DOHH2 (cell line): ENCODE measurements around the gene OSBPL2.

ENCODE experiments used
- H3F3A ChIP-seq: fragments of 200-600 bp; sonication (generic), shearing (Covaris generic); 2 replicates; pipeline ENCODE4 v1.6.0; 2016; ENCODE audit warnings: antibody characterized with exemption, mild to moderate bottlenecking; ENCODE audit not compliant: control insufficient read depth, insufficient read depth
- H3K27ac ChIP-seq: fragments of 200-600 bp; sonication (generic); 2 replicates; pipeline ENCODE4 v1.5.1; 2014; ENCODE audit warnings: low read depth, mild to moderate bottlenecking, low read length, moderate library complexity
- H3K27me3 ChIP-seq: fragments of 200-600 bp; sonication (generic); 2 replicates; pipeline ENCODE4 v1.6.1; 2014; ENCODE audit warnings: mild to moderate bottlenecking, low read length, mixed read lengths; ENCODE audit not compliant: control insufficient read depth
- H3K36me3 ChIP-seq: fragments of 200-600 bp; sonication (generic); 2 replicates; pipeline ENCODE4 v1.6.1; 2014; ENCODE audit warnings: mild to moderate bottlenecking, low read length, moderate library complexity, mixed read lengths; ENCODE audit not compliant: control insufficient read depth
- H3K4me1 ChIP-seq: fragments of 200-600 bp; sonication (generic); 2 replicates; pipeline ENCODE4 v1.6.1; 2014; ENCODE audit warnings: mild to moderate bottlenecking, low read length, mixed read lengths; ENCODE audit not compliant: control insufficient read depth
- H3K4me2 ChIP-seq: fragments of 200-600 bp; sonication (generic); 2 replicates; pipeline ENCODE4 v1.6.0; 2014; ENCODE audit warnings: mild to moderate bottlenecking, low read length, moderate library complexity
- H3K4me3 ChIP-seq: fragments of 200-600 bp; sonication (generic); 2 replicates; pipeline ENCODE4 v1.5.1; 2014; ENCODE audit warnings: mild to moderate bottlenecking, low read length, mixed read lengths
- H3K79me2 ChIP-seq: fragments of 200-600 bp; sonication (generic); 2 replicates; pipeline ENCODE4 v1.6.1; 2014; ENCODE audit warnings: mild to moderate bottlenecking, low read length, mixed read lengths; ENCODE audit not compliant: control insufficient read depth
- H3K9me2 ChIP-seq: fragments of 200-600 bp; sonication (generic); replicated peaks from 2 replicates; pipeline ENCODE4 v1.6.1; 2014; ENCODE audit warnings: mild to moderate bottlenecking, low read length, mixed read lengths; ENCODE audit not compliant: control insufficient read depth
- H3K9me3 ChIP-seq: fragments of 200-600 bp; sonication (generic); 2 replicates; pipeline ENCODE4 v1.6.1; 2014; ENCODE audit warnings: antibody characterized with exemption, low read length, mixed read lengths; ENCODE audit not compliant: control insufficient read depth, insufficient read depth
- H4K20me1 ChIP-seq: fragments of 200-600 bp; sonication (generic); 2 replicates; pipeline ENCODE4 v1.6.0; 2014; ENCODE audit warnings: low read depth, mild to moderate bottlenecking, antibody characterized with exemption, low read length, moderate library complexity; ENCODE audit not compliant: control insufficient read depth, insufficient read depth
- EZH2phosphoT487 ChIP-seq: fragments of 200-600 bp; sonication (generic); IDR thresholded peaks from 2 replicates; pipeline ENCODE4 v1.6.1; 2017; ENCODE audit warnings: borderline replicate concordance, mild to moderate bottlenecking, antibody characterized with exemption, low read length, moderate library complexity, mixed read lengths
- TF ChIP-seq, protein P1 (sequence below): fragments of 200-600 bp; sonication (generic); IDR thresholded peaks from one replicate; pipeline ENCODE4 v1.5.1; 2014; ENCODE audit warnings: antibody characterized with exemption, mild to moderate bottlenecking, low read depth, low read length; ENCODE audit not compliant: poor library complexity, severe bottlenecking

Gene OSBPL2

DNA sequence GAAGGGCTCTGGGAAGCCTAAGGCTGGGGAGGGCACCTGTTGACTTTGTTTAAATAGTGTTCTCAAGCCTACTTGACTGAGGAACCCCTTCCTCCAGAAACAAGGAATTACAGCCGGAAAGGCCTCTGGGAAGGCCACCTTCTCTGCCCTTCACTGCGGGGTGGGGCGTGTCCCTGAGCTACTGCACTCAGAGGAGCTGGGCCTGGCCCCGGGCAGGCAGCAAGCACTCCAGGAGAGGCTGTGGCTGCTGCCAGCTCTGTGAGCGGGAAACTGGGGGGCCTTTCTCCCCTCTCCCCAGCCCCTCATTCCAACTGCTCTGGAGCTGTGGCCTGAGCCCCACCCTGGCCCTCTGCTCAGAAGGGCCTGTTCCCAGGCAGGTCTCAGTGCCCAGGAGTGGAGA lies 4.0 kb upstream of the OSBPL2 start:
- peaks cover 2% of the 10 kb centered on the region; the same call in 1 of the 2 replicates for H4K20me1 ChIP-seq
- no peak overlapping the region for H3K27ac ChIP-seq
- no peaks in the 10 kb centered on the region for H3K9me2 ChIP-seq
- H3K9me3 ChIP-seq = no peaks in the 10 kb centered on the region; the same call in 1 of the 2 replicates
- H3K27me3 ChIP-seq = no peaks in the 10 kb centered on the region
- no peaks in the 10 kb centered on the region for H3F3A ChIP-seq
- peaks cover 10% of the 10 kb centered on the region for H3K4me1 ChIP-seq
- H3K36me3 ChIP-seq = no peaks in the 10 kb centered on the region
- H3K4me3 ChIP-seq = no peak overlapping the region
- H3K79me2 ChIP-seq = peaks cover 5% of the 10 kb centered on the region
- TF ChIP-seq, protein P1, sequence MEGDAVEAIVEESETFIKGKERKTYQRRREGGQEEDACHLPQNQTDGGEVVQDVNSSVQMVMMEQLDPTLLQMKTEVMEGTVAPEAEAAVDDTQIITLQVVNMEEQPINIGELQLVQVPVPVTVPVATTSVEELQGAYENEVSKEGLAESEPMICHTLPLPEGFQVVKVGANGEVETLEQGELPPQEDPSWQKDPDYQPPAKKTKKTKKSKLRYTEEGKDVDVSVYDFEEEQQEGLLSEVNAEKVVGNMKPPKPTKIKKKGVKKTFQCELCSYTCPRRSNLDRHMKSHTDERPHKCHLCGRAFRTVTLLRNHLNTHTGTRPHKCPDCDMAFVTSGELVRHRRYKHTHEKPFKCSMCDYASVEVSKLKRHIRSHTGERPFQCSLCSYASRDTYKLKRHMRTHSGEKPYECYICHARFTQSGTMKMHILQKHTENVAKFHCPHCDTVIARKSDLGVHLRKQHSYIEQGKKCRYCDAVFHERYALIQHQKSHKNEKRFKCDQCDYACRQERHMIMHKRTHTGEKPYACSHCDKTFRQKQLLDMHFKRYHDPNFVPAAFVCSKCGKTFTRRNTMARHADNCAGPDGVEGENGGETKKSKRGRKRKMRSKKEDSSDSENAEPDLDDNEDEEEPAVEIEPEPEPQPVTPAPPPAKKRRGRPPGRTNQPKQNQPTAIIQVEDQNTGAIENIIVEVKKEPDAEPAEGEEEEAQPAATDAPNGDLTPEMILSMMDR = no peak
- TF ChIP-seq EZH2phosphoT487 = no peak
- H3K4me2 ChIP-seq = no peak overlapping the region

DNA sequence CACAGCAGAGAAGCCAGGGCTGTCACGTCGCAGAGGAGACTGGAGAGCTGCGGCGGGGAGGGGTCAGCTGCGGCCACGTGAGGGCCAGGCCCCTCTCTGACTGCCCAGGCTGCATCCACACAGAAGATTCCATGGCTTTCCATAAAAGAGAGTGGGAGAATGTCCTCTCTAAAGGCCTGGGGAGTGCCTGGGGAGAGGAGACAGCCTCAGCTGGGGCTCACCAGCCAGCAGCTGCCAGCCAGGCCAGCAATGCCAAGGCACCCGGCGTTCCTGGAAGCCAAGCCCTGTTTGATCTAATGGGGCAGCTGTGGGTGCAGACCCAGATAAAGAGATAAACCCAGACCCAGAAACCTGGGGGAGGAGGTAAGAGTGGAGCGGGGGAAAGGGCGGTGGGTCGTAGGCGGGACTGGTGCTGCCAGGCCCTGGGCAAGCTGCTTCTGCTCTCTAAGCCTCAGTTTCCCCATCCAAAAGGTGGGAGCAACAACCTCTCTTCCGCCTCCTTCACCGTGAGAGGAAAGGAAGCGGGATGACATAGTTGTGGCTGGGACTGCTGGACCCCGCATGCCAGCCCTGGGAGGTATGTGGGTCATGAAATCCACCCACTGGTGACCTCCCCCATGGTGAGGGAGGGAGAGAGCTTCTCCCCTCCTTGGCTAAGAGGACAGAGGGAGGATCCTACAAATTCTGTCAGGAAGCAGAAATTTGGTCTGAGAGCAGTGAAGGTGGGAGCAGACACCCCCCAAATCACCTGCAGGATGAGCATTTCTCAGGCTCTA lies 3.1 kb upstream of the OSBPL2 start:
- Histone ChIP-seq H3K4me1 (peaks cover 13% of the 10 kb centered on the region), H3K4me3 (no peak overlapping the region), H3F3A (no peaks in the 10 kb centered on the region), H3K79me2 (peaks cover 14% of the 10 kb centered on the region), H3K4me2 (no peak overlapping the region), H3K27ac (no peak overlapping the region), H3K9me3 (no peaks in the 10 kb centered on the region; the same call in 1 of the 2 replicates), H3K27me3 (no peaks in the 10 kb centered on the region), H3K9me2 (no peaks in the 10 kb centered on the region), H3K36me3 (no peaks in the 10 kb centered on the region), H4K20me1 (peaks cover 4% of the 10 kb centered on the region; the same call in 1 of the 2 replicates)
- TF ChIP-seq, protein P1 = no peak
- TF ChIP-seq EZH2phosphoT487 = no peak

DNA sequence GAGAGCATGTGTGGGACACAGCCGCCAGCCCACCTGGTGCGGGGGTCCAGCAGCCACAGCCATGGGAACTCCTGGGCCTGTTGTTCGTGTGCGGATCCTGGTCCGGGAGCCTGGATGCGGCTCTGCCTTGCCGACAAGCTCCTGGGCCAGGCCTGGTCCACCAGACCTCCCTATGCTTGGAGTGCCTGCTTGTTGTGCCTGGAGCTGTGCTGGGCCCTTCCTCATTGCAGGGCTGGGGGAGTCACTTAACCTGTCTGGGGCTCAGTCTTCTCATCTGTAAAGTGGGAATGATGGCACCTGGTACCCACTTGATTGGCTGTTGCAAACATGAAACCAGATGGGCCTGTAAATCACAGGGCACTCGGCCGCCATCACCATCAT lies 2.6 kb upstream of the OSBPL2 start:
- H3K27ac ChIP-seq = no peak overlapping the region
- H3F3A ChIP-seq = no peaks in the 10 kb centered on the region
- TF ChIP-seq, protein P1 = no peak
- TF ChIP-seq EZH2phosphoT487 = no peak
- H3K4me3 ChIP-seq = no peak overlapping the region
- peaks cover 4% of the 10 kb centered on the region; the same call in 1 of the 2 replicates for H4K20me1 ChIP-seq
- peaks cover 13% of the 10 kb centered on the region for H3K4me1 ChIP-seq
- no peaks in the 10 kb centered on the region for H3K36me3 ChIP-seq
- no peaks in the 10 kb centered on the region for H3K27me3 ChIP-seq
- peaks cover 20% of the 10 kb centered on the region for H3K79me2 ChIP-seq
- H3K9me3 ChIP-seq = no peaks in the 10 kb centered on the region
- no peak overlapping the region for H3K4me2 ChIP-seq
- no peaks in the 10 kb centered on the region for H3K9me2 ChIP-seq
